NCI-H2107 treated with DMSO at 0.1 percent for 48 hours (cell line): ENCODE data around the gene KCNE1.
"Not testable (repeated sequence)": the region's sequence is repeated elsewhere in the genome, so short reads cannot be mapped to it uniquely, and the experiment has no call there.

ENCODE experiments used
- DNase-seq: peaks from one replicate; lab custom pipeline; 2025; ENCODE audit not compliant: unreplicated experiment; lab: John Stamatoyannopoulos, UW

Gene KCNE1

DNA sequence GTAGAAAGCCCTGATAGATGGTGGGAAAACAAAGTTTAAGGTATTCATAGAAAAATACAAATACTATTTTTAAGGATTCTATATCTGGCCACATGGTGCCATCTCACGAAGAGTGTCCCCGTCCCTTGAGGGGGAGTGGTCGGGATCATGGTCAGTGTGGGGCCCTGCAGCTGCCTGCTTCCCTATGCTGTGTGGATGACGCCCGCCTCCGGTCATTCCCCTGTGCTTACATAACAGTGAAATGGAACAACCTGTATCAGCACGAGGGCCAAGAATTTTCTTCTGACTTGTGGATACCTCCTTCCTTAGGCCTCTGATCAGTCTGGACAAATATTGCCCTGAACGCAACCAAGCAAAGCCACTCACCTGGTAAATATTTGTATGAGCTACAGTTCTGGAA, 84.7 kb downstream of the KCNE1 start:
- not testable (repeated sequence) for DNase-seq

- not testable (repeated sequence) for DNase-seq
These were observed 88.2 kb downstream of the KCNE1 start, which contains the start of gene SMIM34 for GRCh38 chr21:34423805-34424204. TSS of gene SMIM34 (minus strand) at chr21:34423951. CDS start at chr21:34423839, 112 bp downstream.

DNA sequence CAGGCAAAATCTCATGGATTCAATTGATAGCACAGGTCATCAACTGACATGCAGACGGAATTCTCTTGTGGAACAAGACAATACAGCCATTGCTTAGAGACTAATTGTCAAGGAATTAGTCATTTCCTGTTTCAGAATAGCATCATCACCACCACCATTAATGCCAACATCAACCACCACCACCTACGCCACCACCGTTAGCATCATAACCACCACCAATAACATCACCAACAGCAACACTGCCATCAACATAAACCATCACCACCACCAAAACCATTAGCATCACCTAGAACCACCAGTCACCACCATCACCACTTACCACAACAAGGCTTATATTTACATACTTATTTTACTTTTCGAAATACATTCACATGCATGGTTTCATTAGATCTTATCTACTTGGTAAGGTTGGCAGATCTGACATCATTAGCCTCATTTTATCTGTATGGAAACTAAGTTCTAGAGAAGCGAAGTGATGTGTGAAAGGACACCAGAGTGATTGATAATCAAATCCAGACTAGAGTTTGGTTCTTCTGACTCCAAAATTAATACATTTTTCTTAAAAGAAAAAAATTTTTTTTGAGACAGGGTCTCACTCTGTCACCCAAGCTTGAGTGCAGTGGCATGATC, 94.4 kb downstream of the KCNE1 start:
- not testable (repeated sequence) for DNase-seq

GRCh38 chr21:34407294-34407693, 104.7 kb downstream of the KCNE1 start:
- DNase-seq: not testable (repeated sequence)

DNA sequence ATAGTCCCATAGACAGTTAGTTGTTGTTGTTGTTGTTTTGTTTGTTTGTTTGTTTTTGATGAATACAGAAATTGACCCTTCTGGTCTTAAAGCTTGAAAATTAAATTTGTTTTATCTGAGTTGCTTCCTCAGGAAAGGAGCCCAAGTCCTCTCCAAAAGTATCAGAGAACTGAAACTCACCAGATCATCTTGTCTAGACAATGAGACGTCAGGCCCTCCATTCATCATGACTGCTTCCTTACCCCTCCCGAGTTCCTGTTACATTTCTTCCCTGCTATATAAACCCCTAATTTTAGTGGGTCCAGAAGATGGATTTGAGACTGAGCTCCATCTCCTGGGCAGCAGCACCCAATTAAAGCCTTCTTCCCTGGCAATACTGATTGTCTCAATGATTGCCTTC, 105.3 kb downstream of the KCNE1 start:
- DNase-seq: not testable (repeated sequence)

DNA sequence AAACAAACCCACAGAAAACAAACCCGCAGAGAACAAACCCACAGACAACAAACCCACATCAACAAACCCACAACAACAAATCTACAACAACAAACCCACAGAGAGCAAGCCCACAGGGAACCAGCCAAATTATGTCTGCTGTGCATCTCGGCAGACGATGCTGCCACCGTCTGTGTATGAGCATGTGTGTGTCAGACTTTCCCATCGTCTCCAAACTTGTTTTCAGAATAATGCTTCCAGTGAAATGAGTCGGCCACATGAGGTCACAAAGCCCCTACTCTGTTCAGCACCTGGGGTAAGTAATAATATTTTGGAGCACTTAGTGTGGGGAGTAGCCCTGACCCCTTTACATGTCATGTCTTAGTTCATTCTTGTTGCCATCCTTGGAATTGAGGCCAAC, 105.9 kb downstream of the KCNE1 start:
- DNase-seq: not testable (repeated sequence)

GRCh38 chr21:34405686-34406085, 106.3 kb downstream of the KCNE1 start:
- DNase-seq: not testable (repeated sequence)

GRCh38 chr21:34404742-34405141, 107.3 kb downstream of the KCNE1 start:
- not testable (repeated sequence) for DNase-seq

DNA sequence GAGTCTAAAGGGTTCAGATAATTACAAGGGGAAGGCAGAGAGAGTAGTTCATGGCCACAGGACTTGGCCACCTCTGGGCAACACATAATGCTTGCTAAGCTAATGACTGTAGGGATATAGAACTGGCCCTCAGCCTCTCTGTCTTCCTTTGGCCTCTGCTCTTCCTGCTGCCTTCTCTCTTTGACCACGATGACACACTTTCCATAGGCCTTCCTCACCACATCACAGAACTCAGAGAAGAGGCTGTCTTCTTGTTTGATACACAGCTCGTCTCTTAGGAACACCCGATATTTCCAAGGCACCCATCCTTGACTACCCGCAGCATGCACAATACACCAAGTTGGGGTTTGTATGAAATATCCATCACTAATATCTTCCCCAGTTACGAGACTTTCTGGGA, 111.5 kb downstream of the KCNE1 start:
- DNase-seq: not testable (repeated sequence)
